AG09309 (cell line): ENCODE data around the gene POLE.

Experiments
- DNase-seq: peaks from one replicate; pipeline ENCODE4 v3.0.0-alpha.2; 2010; ENCODE audit warnings: low read depth
- H3K4me3 ChIP-seq: 2 replicates; pipeline ENCODE4 v1.5.1; 2011; ENCODE audit warnings: mild to moderate bottlenecking, low read depth, low read length, moderate library complexity; ENCODE audit not compliant: control insufficient read depth
- CTCF ChIP-seq: IDR thresholded peaks from 2 replicates; pipeline ENCODE4 v1.5.1; 2011; ENCODE audit warnings: mild to moderate bottlenecking, low read depth, low read length, inconsistent platforms; ENCODE audit not compliant: insufficient read depth, control insufficient read depth; ENCODE audit errors: missing control alignments

Gene POLE

GRCh38 chr12:132658149-132658894, 28.8 kb downstream of the POLE start:
- no peak for TF ChIP-seq CTCF
- no peak overlapping the region for H3K4me3 ChIP-seq
- no peak for DNase-seq

GRCh38 chr12:132657004-132657727, 30.0 kb downstream of the POLE start:
- H3K4me3 ChIP-seq = no peak overlapping the region
- TF ChIP-seq CTCF = no peak
- DNase-seq = no peak

GRCh38 chr12:132653567-132654290, 33.4 kb downstream of the POLE start:
- TF ChIP-seq CTCF = no peak
- H3K4me3 ChIP-seq = no peak overlapping the region
- DNase-seq = no peak

GRCh38 chr12:132651444-132652100, 35.6 kb downstream of the POLE start:
- no peak overlapping the region for H3K4me3 ChIP-seq
- no peak for DNase-seq
- no peak for TF ChIP-seq CTCF

- no peak for TF ChIP-seq CTCF
- no peak for DNase-seq
- no peak overlapping the region for H3K4me3 ChIP-seq
Observed at GRCh38 chr12:132649226-132649945, 37.8 kb downstream of the POLE start.
